Measurements from ENCODE around the gene BPI.
"Not testable (repeated sequence)": the region's sequence is repeated elsewhere in the genome, so short reads cannot be mapped to it uniquely, and the experiment has no call there.

BPI gene

DNA sequence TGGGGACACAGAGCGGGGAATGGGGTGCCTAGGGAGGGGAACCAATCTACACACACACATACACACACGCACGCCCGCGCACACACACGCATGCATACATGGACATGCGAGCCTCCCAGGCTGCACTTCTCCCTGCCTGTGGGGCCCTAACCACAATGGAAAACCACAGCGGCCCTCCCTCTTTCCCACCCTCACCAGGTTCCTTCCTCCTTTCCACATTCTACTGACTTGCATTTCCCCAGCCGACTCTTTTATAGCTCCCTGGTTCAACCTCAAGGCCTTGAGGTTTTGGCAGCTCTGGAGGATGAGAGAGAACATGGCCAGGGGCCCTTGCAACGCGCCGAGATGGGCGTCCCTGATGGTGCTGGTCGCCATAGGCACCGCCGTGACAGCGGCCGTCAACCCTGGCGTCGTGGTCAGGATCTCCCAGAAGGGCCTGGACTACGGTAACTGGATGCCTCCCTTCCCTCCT, at the start of gene BPI:
BPI (plus strand) TSS at position 249 of the 472 bp plus-strand sequence; CDS start at position 317, 68 bp downstream.
- DNase-seq = no peak

DNA sequence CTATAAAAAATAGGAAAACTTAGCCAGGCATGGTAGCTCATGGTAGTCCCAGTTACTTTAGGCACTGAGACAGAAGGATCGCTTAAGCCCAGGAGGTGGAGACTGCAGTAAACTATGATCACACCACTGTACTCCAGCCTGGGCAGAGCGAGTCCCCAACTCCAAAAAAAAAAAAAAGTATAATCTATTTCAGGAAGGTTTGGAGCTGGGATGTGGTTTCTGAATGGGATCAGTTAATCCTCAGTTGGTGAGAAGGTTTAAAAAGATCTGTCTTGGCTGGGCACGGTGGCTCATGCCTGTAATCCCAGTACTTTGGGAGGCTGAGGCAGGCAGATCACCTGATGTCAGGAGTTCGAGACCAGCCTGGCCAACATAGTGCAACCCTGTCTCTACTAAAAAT, 49.3 kb upstream of the BPI start:
- not testable (repeated sequence) for DNase-seq

DNA sequence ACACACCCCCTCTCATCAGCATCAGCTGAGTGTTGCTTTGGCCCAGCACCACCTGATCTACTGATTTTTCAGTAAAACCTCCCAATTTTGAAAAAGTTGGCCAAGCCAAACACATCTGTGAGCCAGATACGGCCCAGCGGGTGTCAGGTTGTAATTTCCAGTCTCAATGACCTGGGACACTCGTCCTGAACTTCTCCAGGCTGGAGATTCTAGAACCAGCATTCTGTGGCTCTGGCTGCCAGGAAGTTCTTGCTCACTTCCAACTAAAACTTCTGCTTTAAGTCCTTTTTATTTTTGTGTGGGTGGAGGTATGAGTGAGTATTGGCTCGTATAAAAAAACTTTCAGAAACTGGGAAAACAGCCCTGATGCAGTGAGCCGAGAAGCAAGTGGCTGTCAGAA, 48.6 kb upstream of the BPI start:
- no peak for DNase-seq

DNA sequence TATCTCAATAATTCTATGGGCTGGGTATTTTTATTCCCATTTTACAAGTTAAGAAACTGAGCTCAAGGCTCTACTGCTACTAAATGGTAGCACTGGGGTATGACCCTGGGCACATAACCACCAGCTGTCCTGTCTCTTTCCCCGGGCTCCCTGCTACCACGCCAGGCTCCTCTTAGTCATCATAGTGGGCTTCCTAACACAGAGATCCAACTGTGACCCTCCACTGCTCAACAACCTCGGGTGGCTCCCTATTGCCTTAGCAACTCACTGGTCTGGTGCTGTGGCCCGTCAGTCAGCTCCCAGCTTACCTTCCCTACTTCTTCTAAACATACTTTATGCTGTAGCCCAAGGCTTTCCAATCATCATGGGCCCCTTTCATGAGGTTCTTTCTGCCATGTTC, 47.9 kb upstream of the BPI start:
- no peak for DNase-seq

DNA sequence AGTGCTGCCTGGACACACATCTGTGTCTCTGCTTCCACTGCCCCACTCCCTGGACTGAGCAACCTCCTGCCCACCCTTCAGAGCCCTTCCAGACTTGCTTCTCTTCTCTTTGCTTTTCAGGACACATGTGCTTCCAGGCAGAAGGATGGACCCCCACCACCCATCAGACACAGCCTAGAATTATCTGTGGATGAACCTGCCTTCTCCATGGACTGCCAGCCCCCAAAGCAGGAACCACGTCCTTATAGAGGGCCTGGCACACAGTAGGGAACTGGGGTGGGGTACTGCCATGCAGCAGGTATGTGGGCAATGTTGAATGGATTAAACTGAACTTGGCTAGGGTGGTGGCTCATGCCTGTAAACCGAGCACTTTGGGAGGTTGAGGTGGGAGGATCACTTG, 47.0 kb upstream of the BPI start:
- no peak for DNase-seq

DNA sequence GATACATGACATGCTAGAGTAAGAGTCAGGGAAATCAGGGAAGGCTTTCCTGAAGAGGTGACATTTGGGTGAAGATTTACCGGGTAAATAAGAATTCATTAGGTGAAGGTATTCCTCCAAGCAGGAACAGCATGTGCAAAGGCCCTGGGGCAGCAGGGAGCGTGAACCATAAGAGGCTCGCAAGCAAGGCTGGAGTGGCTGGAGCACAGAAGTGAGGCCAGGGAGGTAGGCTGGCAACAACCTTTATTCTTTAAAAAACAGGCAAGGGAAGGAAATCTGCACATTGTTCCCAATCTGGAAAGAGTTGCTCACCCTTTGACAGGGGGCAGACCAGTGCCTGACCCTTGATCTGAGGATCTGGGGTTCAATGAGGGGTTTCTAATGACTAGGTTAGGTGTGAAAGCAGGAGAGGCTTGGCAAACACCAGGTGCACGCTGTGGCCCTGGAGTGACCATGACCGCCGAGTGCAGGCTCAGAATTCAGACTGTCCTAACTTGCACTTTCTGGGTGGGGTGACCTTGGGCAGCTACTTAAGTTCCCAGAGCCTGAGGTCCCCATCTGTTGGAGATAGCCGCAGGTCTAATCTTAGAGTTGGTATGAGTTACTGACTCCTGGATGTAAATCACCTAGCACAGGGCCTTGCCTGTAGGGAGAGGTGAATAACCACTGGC, 45.3 kb upstream of the BPI start:
- no peak for DNase-seq

DNA sequence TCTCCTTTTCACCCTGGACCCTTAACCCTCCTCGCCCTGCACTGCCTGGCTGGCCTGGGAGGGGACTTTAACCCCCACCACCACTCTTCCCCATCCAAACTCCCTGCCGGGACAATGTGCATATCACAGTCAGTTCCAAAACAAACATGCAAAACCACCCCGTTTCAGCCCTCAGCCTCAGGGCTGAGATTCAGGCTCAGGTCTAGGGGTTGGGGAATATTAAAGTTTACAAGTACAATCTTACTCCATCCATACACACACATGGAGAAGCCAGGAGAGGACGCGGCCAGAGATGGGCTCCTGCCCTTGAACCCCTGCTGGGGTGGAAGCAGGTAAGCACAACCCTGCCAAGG, 44.0 kb upstream of the BPI start:
- no peak for DNase-seq

DNA sequence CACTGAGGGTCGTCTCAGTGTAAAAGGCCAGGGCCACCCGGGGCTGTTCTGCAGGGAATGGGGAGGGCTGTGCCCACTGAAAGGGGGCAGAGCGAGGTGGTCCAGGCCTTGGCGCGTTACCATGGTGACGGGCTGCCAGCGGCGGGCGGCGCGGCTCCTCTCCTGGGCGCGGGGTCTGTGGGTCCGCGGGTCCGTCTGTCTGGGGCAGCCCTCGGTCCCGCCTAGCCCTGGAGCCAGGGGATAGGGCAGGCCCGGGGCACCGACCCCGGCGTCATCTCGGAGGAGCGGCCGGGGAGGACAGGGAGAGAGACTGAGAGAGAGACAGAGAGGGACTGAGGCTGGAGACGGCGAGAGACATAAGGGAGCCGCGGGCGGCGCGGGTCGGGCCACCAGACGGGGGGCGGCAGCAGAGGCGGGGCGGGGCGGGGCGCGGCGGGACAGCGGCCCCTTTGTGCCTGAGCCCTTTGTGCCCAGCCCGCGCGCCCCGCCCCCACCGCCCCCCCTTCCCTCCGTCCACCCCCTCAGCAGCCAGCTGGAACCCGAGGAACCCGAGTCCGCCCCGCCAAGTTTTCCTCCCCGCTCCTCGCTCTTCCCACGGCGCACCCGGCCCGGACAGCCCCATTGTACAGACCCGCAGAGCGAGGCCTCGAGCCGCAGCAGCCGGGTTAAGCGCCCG, 43.4 kb upstream of the BPI start, which contains the start of gene KIAA1755:
KIAA1755 (minus strand) TSS at position 358 of the 676 bp plus-strand sequence; CDS start at position 123, 235 bp downstream.
- DNase-seq = no peak

DNA sequence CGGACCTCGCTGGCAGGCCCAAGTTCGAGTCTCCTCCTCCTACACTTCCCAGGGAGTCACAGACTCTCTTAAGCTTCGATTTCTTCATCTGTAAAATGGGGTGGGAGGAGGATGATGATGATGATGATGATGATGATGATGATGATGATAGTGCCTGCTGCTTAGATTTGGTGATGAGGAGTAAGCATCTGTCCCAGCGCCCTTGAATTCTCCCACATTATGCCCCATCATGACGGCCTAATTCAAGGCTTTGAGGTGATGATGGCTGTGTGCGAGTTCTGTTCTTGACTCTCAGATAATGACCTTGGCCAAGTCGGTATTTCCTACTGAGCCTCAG, 42.9 kb upstream of the BPI start:
- DNase-seq = no peak

DNA sequence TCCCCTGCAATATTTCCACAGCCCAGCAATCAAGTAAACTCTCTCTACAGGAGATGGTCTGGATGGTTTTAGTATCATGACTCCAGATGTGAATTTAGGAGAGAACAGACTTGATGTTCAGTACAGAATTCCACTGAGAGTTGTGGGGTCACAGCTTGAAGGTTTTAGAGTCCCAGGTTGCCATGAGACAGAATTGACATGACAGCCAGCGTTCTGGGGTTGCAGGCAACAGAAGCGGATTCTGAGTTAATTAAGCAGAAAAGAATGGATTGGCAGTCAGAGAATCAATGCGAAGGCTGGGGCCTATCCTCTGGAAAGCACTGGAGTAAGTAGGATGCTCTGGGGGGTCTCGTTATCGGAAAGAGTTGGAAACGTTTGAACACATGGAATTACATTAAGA, 41.0 kb upstream of the BPI start:
- DNase-seq = no peak

DNA sequence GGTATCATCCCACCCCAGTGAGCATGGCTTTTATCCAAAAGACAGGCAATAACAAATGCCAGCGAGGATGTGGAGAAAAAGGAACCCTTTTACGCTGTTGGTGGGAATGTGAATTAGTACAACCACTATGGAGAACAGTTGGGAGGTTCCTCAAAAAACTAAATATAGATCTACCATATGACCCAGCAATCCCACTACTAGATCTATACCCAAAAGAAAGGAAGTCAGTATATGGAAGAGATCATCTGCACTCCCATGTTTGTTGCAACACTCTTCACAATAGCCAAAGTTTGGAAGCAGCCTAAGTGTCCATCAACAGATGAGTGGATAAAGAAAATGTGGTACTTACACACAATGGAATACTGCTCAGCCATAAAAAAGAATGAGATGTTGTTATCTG, 37.5 kb upstream of the BPI start:
- DNase-seq = no peak

DNA sequence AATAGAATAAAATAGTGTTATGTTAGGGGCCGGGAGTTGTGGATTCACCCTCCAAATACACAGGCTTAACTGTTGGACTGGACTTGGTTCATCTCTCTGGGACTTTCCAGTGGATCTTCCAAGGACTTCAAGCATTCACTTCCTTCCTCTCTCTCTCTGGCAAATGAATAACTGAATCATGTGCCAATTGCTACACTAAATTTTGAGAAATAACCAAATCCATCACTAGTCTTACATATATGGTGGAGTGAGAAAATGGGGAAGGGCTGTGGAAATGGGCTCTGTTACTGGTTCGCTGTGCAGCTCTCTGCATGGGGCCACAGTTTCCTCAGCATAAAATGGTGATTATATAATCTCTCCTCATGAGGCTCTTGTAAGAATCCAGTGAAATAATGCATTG, 36.7 kb upstream of the BPI start:
- no peak for DNase-seq

DNA sequence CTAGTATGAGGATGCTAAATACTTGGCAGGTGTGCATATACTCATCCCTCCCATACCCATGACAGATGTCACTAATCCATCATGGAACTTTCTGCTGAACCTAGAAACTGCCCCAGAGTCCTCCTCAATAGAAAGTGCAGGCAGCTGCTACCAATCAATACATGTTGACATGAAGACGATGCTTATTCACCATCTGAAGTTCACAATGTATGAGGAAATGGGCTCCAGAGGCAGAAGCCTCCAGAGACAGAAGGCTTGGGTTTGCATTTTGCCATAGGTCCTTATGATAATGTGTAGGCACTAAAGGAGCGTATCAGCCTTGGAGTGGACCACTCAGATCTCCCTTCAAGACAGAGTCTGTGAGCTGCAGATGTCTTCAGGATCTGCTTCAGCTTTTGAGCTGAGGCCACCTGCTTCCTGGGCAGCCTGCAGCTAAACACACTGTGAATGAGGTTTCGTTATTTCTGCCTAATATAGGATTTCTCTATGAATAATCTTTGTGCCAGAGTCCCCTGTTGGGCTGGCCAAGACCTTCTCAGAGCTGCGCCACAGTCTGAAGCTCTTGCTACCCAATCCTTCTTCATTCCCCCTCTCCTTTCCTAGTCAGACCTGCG, 35.9 kb upstream of the BPI start:
- no peak for DNase-seq

DNA sequence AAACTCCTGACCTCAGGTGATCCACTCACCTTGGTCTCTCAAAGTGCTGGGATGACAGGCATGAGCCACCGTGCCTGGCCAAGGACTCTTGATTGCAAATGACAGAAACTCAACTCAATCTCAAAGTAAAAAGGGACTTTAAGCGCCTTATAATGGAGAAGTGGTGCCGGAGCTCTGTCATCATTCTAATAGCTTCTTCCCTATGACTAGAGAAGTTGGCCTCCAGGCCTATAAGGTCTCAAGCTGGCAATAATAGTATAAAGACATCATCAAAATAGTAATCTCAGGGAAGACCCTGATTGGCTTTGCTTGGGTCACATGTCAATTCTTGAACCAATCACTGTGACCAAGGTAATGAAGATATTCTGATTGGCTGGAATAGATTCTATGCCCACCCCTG, 34.9 kb upstream of the BPI start:
- DNase-seq = no peak

DNA sequence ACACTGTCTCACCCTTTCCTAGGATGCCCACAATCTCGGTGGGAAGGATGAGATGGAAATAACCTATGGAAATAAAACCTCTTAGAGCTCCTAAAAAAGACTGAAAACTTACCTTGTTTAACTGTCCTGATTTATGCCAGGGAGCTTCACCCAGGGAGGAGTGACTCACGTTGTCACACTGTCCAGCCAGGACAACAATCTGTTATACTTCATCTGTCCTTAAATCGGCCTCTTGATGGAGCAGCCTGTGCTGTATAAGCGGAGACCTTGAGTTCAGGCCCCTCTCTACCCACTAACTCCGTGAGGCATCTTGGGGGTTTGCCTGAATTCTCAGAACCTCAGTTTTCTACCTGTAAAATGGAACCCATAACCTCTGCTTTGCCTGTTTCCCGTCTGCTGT, 34.2 kb upstream of the BPI start:
- DNase-seq = no peak

DNA sequence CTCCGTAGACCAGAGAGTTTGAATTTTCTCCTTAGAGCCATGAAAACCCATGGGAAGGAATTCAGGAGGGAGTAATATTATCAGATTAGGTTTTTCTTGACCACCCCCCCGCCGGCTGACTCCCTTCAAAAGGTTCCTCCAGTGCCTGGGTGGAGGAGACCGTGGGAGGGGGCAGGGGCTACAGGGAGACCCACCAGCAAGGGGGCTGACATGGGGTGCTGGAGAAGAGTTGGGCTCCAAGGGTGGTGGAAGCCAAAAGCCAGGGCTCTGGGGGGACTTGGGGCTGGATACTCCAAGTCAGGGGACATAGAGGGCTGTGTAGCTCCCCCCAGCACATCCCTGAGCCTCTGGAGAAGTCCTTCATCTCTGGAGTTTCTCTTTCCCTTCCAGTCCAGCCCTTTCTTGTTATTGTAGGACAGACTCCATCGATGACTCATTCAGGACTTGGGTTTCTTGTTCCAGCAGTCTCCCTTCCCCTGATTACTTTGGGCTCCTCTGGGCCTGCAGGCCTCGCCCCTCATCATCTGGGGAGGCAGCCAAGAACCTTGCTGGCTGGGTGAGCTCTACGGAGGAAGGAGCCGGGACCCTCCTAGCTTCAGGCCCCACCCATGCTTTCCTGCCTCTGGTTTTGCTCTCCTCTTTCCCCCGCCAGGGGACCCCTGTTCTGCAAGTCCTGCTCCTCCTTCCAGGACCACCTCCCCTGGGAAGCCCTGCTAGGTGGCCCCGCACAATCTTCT, 32.9 kb upstream of the BPI start:
- DNase-seq = no peak

DNA sequence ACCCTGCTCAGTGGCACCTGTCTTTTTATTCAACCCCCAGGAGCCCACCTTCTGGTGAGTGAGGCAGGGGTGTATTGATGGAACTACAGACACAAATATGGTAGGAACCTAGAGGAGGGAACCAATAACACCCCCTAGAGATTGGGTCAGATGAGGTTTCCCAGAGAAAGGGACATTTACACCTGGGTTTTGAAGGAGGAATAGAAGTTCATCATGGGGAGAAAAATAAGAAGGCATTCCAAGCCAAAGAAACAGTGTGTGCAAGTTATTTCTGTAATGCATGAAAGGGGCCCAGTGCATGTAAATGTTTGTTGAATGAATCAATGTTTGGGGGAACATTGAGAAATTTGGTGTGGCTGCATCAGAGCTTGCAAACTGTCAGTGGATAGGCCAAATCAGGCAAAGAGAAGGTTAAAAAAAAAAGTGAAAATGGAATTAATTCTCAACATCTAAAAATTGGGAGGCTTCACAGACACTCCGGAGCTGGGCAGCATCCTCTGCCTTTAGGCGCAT, 32.3 kb upstream of the BPI start:
- DNase-seq = no peak

DNA sequence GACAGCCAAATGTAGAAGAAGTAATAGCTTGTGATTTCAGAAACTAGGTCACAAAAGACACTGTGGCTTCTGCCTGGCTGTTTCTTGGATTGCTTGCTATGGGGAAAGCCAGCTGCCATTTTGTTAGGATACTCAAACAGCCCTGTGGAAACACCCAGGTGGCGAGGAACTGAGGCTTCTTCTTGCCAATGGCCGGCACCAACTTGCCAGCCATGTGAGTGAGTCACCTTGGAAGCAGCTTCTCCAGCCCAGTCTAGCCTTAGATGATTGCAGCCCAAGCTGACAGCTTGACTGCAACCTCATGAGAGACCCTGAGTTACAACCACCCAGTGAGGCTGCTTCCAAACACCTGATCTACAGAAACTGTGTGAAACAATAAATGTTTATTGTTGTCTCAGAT, 31.6 kb upstream of the BPI start:
- no peak for DNase-seq

DNA sequence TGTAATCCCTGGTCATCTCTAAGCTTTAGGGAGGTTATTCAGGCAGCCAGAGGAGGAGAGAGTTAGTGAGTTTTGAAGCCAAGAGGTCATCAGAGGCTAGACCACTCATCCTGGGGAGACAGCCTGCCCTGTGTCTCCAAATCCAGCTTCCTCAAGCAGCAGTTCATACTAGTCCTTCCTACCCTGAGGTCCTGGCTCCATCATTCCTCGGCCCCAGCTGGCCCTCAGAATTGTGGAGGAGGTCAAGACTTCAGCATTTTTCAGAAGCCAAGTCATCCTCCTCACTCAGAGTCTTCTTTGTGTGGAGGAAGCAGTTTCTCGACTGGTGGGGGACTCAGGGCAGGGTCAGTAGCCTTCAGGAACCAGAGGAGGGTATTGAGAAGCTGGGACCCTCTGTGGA, 31.0 kb upstream of the BPI start:
- no peak for DNase-seq

DNA sequence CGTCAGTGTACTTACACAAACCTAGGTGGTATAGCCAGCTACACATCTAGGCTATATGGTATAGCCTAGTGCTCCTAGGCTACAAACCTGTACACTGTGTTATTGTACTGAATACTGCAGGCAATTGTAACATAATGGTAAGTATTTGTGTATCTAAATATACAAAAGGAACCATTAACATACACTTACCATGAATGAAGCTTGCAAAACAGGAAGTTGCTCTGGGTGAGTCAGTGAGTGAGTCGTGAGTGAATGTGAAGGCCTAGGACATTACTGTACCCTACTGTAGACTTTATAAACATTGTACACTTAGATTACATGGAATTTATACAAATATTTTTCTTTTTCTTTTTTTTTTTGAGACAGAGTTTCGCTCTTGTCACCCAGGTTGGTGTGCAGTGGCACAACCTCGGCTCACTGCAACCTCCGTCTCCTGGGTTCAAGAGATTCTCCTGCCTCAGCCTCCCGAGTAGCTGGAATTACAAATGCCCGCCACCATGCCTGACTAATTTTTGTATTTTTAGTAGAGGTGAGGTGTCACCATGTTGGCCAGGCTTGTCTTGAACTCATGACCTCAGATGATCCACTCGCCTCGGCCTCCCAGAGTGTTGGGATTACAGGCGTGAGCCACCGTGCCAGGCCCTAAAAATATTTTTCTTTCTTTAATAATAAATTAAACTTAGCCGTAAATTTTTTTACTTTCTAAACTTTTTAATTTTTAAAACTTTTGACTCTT, 28.0 kb upstream of the BPI start:
- DNase-seq = no peak

DNA sequence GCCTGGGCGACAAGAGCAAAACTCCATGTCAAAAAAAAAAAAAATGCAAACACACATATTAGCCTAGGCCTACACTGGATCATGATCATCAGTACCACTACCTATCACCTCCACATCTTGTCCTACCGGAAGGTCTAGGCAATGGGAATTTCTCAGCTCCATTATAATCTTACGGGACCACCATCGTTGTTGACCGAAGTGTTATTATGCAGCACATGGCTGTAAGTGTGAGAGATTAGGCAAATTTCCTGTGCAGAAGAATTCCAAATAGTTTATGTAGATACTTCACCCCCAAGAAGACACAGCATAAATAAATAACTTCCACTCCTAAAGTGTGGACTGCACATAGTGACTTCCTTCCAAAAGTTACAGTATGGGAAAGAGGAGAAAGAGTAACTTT, 26.7 kb upstream of the BPI start:
- no peak for DNase-seq

DNA sequence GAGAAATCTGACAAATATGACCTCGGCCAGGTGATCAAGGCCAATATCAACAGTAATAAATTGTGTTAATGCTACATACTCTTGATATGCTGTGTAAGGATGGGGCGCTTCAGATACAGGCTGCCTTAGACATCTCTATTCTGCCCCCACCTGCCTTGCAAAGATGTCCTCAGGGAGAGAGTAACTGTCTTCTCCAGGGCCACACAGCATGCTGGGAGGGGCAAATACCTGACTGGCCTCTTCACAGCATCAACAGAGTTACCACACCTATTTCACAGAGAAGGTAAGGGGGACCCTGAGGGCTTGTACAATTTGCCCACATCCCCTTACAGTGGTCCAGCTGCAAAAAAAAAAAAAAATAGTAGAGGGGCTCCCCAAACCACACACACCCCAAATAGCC, 26.3 kb upstream of the BPI start:
- DNase-seq = no peak

DNA sequence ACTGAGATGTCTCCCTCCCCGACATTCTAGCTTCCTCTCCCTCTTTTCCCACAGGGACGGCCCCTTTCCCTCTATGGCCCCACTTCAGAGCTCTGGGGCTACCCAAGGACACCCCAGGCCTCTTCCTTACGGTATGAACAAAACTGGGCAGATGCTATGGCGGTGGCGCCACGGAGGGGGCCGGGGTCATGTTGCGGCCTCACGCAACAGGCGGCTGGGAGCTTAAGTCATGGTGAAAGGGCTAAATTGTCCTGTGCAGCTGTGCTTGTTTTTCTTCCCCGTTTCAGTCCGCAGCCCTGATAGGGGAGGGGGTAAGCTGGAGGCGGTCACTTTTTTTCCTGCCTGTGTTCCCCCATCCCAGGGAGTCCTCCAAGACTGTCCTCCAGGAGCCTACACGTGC, 25.8 kb upstream of the BPI start:
- DNase-seq = no peak

All from activated naive CD4-positive, alpha-beta T cell treated with anti-CD3 and anti-CD28 coated beads, Interleukin-2, amount 50 U/mL, for 16 hours (primary cell).